OCI-LY1 (cell line): Measurements from ENCODE around the gene PATJ.

Source experiments
- CTCF ChIP-seq: fragments of 200-600 bp; sonication (generic), shearing (Covaris generic); IDR thresholded peaks from 2 replicates; pipeline ENCODE4 v1.5.1; 2017; ENCODE audit warnings: mild to moderate bottlenecking, antibody characterized with exemption, low read length, moderate library complexity, mixed read lengths
- EZH2 ChIP-seq: fragments of 200-600 bp; sonication (generic), shearing (Covaris generic); IDR thresholded peaks from 2 replicates; pipeline ENCODE4 v1.8.0; 2017; ENCODE audit warnings: borderline replicate concordance, mixed run types, mild to moderate bottlenecking, antibody characterized with exemption, low read length, moderate library complexity, mixed read lengths

DNA sequence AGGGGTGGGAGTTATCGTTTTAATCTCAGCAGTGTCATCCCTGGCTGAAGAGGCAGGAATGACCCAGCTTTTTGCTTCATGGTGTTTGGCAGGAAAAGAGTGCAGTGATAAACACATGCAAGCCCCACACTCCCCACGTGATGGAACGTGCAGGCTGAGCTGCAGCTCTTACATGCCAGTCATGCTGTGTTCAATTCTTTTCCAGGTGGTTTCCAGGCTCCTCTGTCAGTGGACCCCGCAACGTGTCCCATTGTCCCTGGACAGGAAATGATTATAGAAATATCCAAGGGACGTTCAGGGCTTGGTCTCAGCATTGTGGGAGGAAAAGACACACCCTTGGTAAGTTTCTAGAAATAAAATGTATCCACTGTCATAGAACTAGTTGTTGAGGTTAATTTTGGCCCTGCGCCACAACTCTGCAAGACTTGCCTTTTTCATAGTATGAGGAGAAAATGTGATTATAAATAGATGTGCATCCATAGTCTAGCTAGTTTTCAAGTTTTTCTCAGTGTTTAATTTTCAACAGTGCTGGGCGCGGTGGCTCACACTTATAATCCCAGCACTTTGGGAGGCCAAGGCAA lies 342.1 kb downstream of the PATJ start:
- TF ChIP-seq EZH2 (no peak), CTCF (no peak)
